Hepatocyte (in vitro differentiated cells): ENCODE measurements around the gene PIAS1. TPM values are rescaled to one million over a fixed set of nuclear protein-coding genes. Genes with fewer than 3 reads are reported as not detected.

Source experiments
- DNase-seq: peaks from one replicate; pipeline ENCODE4 v3.0.0-alpha.2; 2016; ENCODE audit warnings: low spot score
- H2AFZ ChIP-seq: fragments of 200-600 bp; sonication (generic); 2 replicates; pipeline ENCODE4 v1.6.0; 2016; ENCODE audit warnings: antibody characterized with exemption, mild to moderate bottlenecking
- H3K27ac ChIP-seq: fragments of 200-600 bp; sonication (generic); 2 replicates; pipeline ENCODE4 v1.5.1; 2016; ENCODE audit warnings: mild to moderate bottlenecking
- H3K27me3 ChIP-seq: fragments of 200-600 bp; sonication (generic); 2 replicates; pipeline ENCODE4 v1.6.1; 2016
- H3K36me3 ChIP-seq: fragments of 200-600 bp; sonication (generic); replicated peaks from 2 replicates; pipeline ENCODE4 v1.5.1; 2016; ENCODE audit warnings: low read depth; ENCODE audit not compliant: insufficient read depth
- H3K4me1 ChIP-seq: fragments of 200-600 bp; sonication (generic); 2 replicates; pipeline ENCODE4 v1.5.1; 2016; ENCODE audit warnings: mild to moderate bottlenecking, moderate library complexity; ENCODE audit not compliant: insufficient read depth
- H3K4me2 ChIP-seq: fragments of 200-600 bp; sonication (generic); 2 replicates; pipeline ENCODE4 v1.6.0; 2016
- H3K4me3 ChIP-seq: fragments of 200-600 bp; sonication (generic); 2 replicates; pipeline ENCODE4 v1.5.1; 2016; ENCODE audit warnings: mild to moderate bottlenecking
- H3K79me2 ChIP-seq: fragments of 200-600 bp; sonication (generic); 2 replicates; pipeline ENCODE4 v1.6.0; 2017; ENCODE audit warnings: mild to moderate bottlenecking
- H3K9me2 ChIP-seq: fragments of 200-600 bp; sonication (generic); replicated peaks from 2 replicates; pipeline ENCODE4 v1.6.0; 2017; ENCODE audit warnings: mild to moderate bottlenecking; ENCODE audit not compliant: insufficient read depth
- H3K9me3 ChIP-seq: fragments of 200-600 bp; sonication (generic); 2 replicates; pipeline ENCODE4 v1.5.1; 2016; ENCODE audit warnings: low read depth, mild to moderate bottlenecking
- H4K20me1 ChIP-seq: fragments of 200-600 bp; sonication (generic); 2 replicates; pipeline ENCODE4 v1.6.0; 2016; ENCODE audit warnings: mild to moderate bottlenecking; ENCODE audit not compliant: insufficient read depth, poor library complexity, severe bottlenecking
- EZH2 ChIP-seq: fragments of 200-600 bp; sonication (generic); IDR thresholded peaks from 2 replicates; pipeline ENCODE4 v1.6.1; 2016; ENCODE audit warnings: antibody characterized with exemption, mild to moderate bottlenecking, borderline replicate concordance
- EZH2phosphoT487 ChIP-seq: fragments of 200-600 bp; sonication (generic); IDR thresholded peaks from one replicate; pipeline ENCODE4 v1.6.1; 2018; ENCODE audit warnings: antibody characterized with exemption, mild to moderate bottlenecking, low read depth, moderate library complexity; ENCODE audit not compliant: unreplicated experiment, severe bottlenecking
- WGBS: methylation state at CpG from one replicate; pipeline ENCODE4 v1.1.6; 2016; ENCODE audit warnings: low lambda C conversion rate; ENCODE audit errors: missing lambda C conversion rate; 5-methylcytosine and 5-hydroxymethylcytosine counted together
- polyA plus RNA-seq: library from polyadenylated mRNA; unstranded; fragments of >200 nt; fragmentation: Nextera tagmentation; extraction: Ambion mirVana; gene quantifications from 2 replicates; pipeline ENCODE4 v1.2.1, GENCODE V29; 2016
- total RNA-seq: library from RNA; depleted of rRNA; stranded (reverse); fragments of >200 nt; gene quantifications from 2 replicates; pipeline ENCODE4 v1.2.3, GENCODE V29; 2014
- TF ChIP-seq, protein P1 (sequence below): fragments of 200-600 bp; sonication (generic); IDR thresholded peaks from 2 replicates; pipeline ENCODE4 v1.5.1; 2016; ENCODE audit warnings: antibody characterized with exemption, mild to moderate bottlenecking; ENCODE audit not compliant: poor library complexity

Gene PIAS1
- total and polyA plus RNA-seq, 2 experiments from 2014 or later: 22.6 to 45.4 TPM

DNA sequence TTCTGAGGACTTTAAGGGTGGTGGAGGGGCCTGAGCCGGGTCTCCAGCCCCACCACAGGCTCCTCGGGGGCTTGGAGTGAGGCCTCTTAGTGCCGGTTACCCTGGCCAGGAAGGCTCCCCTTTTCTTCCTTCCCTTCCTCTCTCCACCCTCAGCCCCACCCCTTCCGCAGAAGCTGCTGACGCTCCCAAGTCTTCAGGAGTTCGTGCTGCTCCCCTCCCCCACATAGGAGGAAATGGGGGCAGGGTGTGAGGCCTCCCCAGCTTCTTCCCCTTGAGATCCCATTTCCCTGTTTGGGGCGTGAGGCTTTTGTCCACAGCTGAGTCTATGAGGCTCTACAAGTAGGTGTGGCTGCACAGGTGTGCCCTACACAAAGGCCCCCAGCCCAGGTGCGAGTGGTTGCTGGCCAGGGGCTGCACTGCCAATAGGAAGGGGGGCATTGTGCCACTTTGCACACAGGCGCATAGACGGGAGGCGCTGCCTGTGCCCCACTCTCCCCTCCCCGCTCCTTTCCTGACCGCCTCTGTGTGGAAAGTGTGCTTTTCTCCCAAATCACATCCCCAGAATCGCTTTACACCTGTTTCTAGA is 151.9 kb downstream of the PIAS1 start:
- Histone ChIP-seq H3K27ac (peak overlapping the region; percentile 97), H3K27me3 (no peaks in the 10 kb centered on the region), H3K9me3 (no peaks in the 10 kb centered on the region), H4K20me1 (no peaks in the 10 kb centered on the region), H3K4me3 (no peak overlapping the region), H3K4me2 (peak overlapping the region; percentile 71), H3K36me3 (no peaks in the 10 kb centered on the region), H3K9me2 (no peaks in the 10 kb centered on the region), H2AFZ (no peak overlapping the region), H3K4me1 (peaks cover 43% of the 10 kb centered on the region), H3K79me2 (peaks cover 43% of the 10 kb centered on the region)
- peak; percentile 75 for DNase-seq
- TF ChIP-seq EZH2 (no peak), EZH2phosphoT487 (no peak)
- TF ChIP-seq, protein P1, sequence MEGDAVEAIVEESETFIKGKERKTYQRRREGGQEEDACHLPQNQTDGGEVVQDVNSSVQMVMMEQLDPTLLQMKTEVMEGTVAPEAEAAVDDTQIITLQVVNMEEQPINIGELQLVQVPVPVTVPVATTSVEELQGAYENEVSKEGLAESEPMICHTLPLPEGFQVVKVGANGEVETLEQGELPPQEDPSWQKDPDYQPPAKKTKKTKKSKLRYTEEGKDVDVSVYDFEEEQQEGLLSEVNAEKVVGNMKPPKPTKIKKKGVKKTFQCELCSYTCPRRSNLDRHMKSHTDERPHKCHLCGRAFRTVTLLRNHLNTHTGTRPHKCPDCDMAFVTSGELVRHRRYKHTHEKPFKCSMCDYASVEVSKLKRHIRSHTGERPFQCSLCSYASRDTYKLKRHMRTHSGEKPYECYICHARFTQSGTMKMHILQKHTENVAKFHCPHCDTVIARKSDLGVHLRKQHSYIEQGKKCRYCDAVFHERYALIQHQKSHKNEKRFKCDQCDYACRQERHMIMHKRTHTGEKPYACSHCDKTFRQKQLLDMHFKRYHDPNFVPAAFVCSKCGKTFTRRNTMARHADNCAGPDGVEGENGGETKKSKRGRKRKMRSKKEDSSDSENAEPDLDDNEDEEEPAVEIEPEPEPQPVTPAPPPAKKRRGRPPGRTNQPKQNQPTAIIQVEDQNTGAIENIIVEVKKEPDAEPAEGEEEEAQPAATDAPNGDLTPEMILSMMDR: no peak
- WGBS: 75% methylated on average over 11 of the region's 14 CpGs

- H3K36me3 ChIP-seq: no peaks in the 10 kb centered on the region
- H3K27ac ChIP-seq: peak overlapping the region; percentile 97
Observed at GRCh38 chr15:68206711-68207151, 152.6 kb downstream of the PIAS1 start.

GRCh38 chr15:68207176-68207935 is 153.2 kb downstream of the PIAS1 start:
- Histone ChIP-seq H3K79me2 (peaks cover 29% of the 10 kb centered on the region), H4K20me1 (no peaks in the 10 kb centered on the region), H3K4me2 (no peak overlapping the region), H3K27ac (peak overlapping the region; percentile 97), H3K27me3 (no peaks in the 10 kb centered on the region), H3K36me3 (no peaks in the 10 kb centered on the region), H2AFZ (no peak overlapping the region), H3K9me3 (no peaks in the 10 kb centered on the region), H3K9me2 (no peaks in the 10 kb centered on the region), H3K4me3 (no peak overlapping the region), H3K4me1 (peaks cover 33% of the 10 kb centered on the region)
- TF ChIP-seq EZH2phosphoT487 (no peak), EZH2 (no peak)
- TF ChIP-seq, protein P1: no peak
- WGBS: 81% methylated on average over 12 of the region's 12 CpGs
- peak; percentile 4 for DNase-seq

More at GRCh38 chr15:68206711-68207151, 152.6 kb downstream of the PIAS1 start:
- Histone ChIP-seq H3K4me2 (no peak overlapping the region), H3K79me2 (peaks cover 36% of the 10 kb centered on the region), H3K9me3 (no peaks in the 10 kb centered on the region), H2AFZ (no peak overlapping the region), H3K4me3 (no peak overlapping the region), H4K20me1 (no peaks in the 10 kb centered on the region), H3K9me2 (no peaks in the 10 kb centered on the region), H3K27me3 (no peaks in the 10 kb centered on the region), H3K4me1 (peaks cover 36% of the 10 kb centered on the region)
- DNase-seq: no peak
- TF ChIP-seq, protein P1: no peak
- TF ChIP-seq EZH2: no peak
- TF ChIP-seq EZH2phosphoT487: no peak
- WGBS: 93% methylated on average over 12 of the region's 12 CpGs
